PC-3 (cell line): Measurements from ENCODE around the gene CERK.

Experiments
- EZH2 ChIP-seq: fragments of 300-600 bp; sonication (generic); IDR thresholded peaks from one replicate; pipeline ENCODE4 v1.6.1; 2017; ENCODE audit warnings: antibody characterized with exemption, mild to moderate bottlenecking, low read length; ENCODE audit not compliant: unreplicated experiment
- EZH2phosphoT487 ChIP-seq: fragments of 300-600 bp; sonication (generic); IDR thresholded peaks from 2 replicates; pipeline ENCODE4 v1.6.1; 2018; ENCODE audit warnings: mild to moderate bottlenecking, antibody characterized with exemption, low read length, borderline replicate concordance
- TF ChIP-seq, protein P1 (sequence below): fragments of 300-600 bp; sonication (generic); conservative IDR thresholded peaks from 2 replicates; pipeline ENCODE4 v1.5.1; 2017; ENCODE audit warnings: antibody characterized with exemption, low read depth, mild to moderate bottlenecking, low read length

DNA sequence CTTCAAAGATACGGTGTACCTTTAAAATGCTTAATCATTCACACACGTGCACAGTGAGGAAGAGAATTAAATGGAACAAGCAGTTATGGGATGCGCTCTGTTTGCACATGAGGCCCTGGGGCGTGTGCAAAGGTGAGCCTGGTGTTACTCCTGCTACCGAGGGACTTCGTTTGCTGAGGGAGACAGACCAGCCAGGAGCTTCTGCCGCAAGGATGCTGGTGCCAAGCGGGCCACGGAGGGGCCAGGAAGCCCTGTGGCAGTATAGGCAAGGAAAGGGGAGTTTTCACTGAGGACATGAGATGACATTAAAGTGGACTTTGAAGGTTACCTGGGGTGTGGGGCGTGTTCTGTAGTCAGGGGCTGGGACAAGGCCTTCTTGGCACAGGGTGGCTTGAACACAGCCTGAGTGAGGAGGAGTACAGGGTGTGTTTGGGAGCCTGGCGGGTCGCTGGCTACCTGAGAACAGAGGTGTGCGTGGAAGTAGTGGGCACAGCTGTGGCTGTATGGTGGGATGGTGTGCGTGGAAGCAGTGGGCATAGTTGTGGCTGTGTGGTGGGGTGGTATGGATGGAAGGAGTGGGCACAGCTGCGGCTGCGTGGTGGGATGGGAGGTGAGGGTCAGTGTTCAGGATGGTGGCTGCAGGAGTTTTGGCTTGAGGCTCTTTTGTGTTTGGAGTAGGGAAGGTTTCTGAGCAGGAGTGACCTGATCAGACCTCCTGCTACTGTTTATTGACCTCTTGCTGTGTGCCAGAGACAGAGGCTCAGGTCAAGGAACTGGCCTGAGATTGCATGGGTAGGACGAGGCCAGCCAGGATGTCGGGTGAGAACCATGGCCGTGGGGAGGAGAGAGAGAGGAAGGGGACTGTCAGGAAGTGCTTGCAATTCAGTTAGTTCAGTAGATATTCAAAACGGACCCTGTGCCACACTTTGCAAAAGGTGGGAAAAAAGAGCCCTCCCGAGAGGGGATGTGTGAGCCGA lies 38.1 kb upstream of the CERK start:
- TF ChIP-seq, protein P1, sequence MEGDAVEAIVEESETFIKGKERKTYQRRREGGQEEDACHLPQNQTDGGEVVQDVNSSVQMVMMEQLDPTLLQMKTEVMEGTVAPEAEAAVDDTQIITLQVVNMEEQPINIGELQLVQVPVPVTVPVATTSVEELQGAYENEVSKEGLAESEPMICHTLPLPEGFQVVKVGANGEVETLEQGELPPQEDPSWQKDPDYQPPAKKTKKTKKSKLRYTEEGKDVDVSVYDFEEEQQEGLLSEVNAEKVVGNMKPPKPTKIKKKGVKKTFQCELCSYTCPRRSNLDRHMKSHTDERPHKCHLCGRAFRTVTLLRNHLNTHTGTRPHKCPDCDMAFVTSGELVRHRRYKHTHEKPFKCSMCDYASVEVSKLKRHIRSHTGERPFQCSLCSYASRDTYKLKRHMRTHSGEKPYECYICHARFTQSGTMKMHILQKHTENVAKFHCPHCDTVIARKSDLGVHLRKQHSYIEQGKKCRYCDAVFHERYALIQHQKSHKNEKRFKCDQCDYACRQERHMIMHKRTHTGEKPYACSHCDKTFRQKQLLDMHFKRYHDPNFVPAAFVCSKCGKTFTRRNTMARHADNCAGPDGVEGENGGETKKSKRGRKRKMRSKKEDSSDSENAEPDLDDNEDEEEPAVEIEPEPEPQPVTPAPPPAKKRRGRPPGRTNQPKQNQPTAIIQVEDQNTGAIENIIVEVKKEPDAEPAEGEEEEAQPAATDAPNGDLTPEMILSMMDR = no peak
- TF ChIP-seq EZH2 = no peak
- no peak for TF ChIP-seq EZH2phosphoT487
